DOHH2 (cell line): ENCODE results near the gene HS3ST5.

Source experiments
- EZH2phosphoT487 ChIP-seq: fragments of 200-600 bp; sonication (generic); IDR thresholded peaks from 2 replicates; pipeline ENCODE4 v1.6.1; 2017; ENCODE audit warnings: borderline replicate concordance, mild to moderate bottlenecking, antibody characterized with exemption, low read length, moderate library complexity, mixed read lengths
- TF ChIP-seq, protein P1 (sequence below): fragments of 200-600 bp; sonication (generic); IDR thresholded peaks from one replicate; pipeline ENCODE4 v1.5.1; 2014; ENCODE audit warnings: antibody characterized with exemption, mild to moderate bottlenecking, low read depth, low read length; ENCODE audit not compliant: poor library complexity, severe bottlenecking

DNA sequence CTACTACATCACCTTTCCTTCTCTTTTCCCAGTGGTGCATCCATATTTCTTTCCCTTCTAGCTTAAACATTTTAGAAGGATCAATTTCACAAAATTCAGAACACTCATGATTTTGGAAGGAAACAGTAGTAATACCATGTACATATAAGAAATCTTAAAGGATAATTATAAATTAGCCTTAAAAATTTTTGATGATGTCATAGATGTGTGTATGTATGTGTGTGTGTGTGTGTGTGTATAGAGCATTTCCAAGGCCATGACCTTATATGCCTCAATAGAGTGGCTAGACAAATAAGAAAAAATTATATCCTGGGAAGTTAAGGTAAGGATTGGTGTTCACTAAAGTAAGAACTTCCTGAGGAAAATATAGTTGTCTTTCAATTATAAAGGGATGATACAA is 24.1 kb upstream of the HS3ST5 start:
- TF ChIP-seq, protein P1, sequence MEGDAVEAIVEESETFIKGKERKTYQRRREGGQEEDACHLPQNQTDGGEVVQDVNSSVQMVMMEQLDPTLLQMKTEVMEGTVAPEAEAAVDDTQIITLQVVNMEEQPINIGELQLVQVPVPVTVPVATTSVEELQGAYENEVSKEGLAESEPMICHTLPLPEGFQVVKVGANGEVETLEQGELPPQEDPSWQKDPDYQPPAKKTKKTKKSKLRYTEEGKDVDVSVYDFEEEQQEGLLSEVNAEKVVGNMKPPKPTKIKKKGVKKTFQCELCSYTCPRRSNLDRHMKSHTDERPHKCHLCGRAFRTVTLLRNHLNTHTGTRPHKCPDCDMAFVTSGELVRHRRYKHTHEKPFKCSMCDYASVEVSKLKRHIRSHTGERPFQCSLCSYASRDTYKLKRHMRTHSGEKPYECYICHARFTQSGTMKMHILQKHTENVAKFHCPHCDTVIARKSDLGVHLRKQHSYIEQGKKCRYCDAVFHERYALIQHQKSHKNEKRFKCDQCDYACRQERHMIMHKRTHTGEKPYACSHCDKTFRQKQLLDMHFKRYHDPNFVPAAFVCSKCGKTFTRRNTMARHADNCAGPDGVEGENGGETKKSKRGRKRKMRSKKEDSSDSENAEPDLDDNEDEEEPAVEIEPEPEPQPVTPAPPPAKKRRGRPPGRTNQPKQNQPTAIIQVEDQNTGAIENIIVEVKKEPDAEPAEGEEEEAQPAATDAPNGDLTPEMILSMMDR: no peak
- no peak for TF ChIP-seq EZH2phosphoT487
